GM12878 (cell line): ENCODE results near the gene CCDC172. TPM values are rescaled to one million over a fixed set of nuclear protein-coding genes. Genes with fewer than 3 reads are reported as not detected.

Experiments
- ATAC-seq: fragments of 200-7000 bp; cut with Tn5 transposase; 3 replicates; pipeline ENCODE4 v1.9.1; 2020; ENCODE audit warnings: mild to moderate bottlenecking, moderate library complexity
- BruUV-seq: library from RNA; stranded (reverse); fragments of 400-500 nt; replicated peaks from 2 replicates; lab custom pipeline; 2021; lab: Mats Ljungman, UMichigan
- CTCF ChIA-PET: fragments of 300-600 bp; sonication (Branson Sonifier 250); formaldehyde crosslinking; extraction: SDS; loops from one replicate; lab custom pipeline; 2021; ENCODE audit warnings: inconsistent platforms; lab: Yijun Ruan, JAX
- POLR2A ChIA-PET: fragments of 350-600 bp; formaldehyde crosslinking; extraction: SDS; loops from one replicate; lab custom pipeline; 2021; ENCODE audit warnings: inconsistent platforms; lab: Charles Lee
- RAD21 ChIA-PET: fragments of 300-600 bp; sonication (Branson Sonifier 250); formaldehyde crosslinking; loops from one replicate; lab custom pipeline; 2023; ENCODE audit warnings: antibody characterized with exemption; ENCODE audit not compliant: unreplicated experiment; lab: Charles Lee
- SMC1A ChIA-PET: fragments of 300-600 bp; sonication (Branson Sonifier 250); formaldehyde crosslinking; loops from one replicate; lab custom pipeline; 2023; ENCODE audit not compliant: unreplicated experiment, uncharacterized antibody; lab: Charles Lee
- DNase-seq: peaks from one replicate; pipeline ENCODE4 v3.0.0-alpha.2; 2011; ENCODE audit warnings: low read depth, low spot score
- FAIRE-seq: peaks from 3 replicates; lab custom pipeline; 2011; peaks lifted over from hg19 to GRCh38; lab: Jason Lieb, UNC
- H2AFZ ChIP-seq: 2 replicates; pipeline ENCODE4 v1.6.0; 2011; ENCODE audit warnings: low read depth, low read length, control low read depth; ENCODE audit not compliant: control insufficient read depth
- H3K27ac ChIP-seq: 2 replicates; pipeline ENCODE4 v1.5.1; 2011; ENCODE audit warnings: control low read depth; ENCODE audit not compliant: control insufficient read depth, insufficient read depth
- H3K27me3 ChIP-seq, 2 experiments: replicated peaks in 1 of 2; 2 replicates each; pipeline versions ENCODE4 v1.6.0 to v1.6.1; 2011; ENCODE audit warnings: low read length in 1 of 2; ENCODE audit not compliant: control insufficient read depth in 2 of 2, insufficient read depth in 2 of 2
- H3K36me3 ChIP-seq, 2 experiments: 2 replicates each; pipeline ENCODE4 v1.5.1; 2011; ENCODE audit warnings: low read length in 1 of 2; ENCODE audit not compliant: control insufficient read depth in 2 of 2, insufficient read depth in 2 of 2
- H3K4me1 ChIP-seq: 2 replicates; pipeline ENCODE4 v1.6.1; 2011; ENCODE audit warnings: mild to moderate bottlenecking, low read length, moderate library complexity, mixed read lengths; ENCODE audit not compliant: control insufficient read depth, insufficient read depth
- H3K4me2 ChIP-seq: 2 replicates; pipeline ENCODE4 v1.6.0; 2011; ENCODE audit warnings: control low read depth; ENCODE audit not compliant: control insufficient read depth, insufficient read depth
- H3K4me3 ChIP-seq: fragments of 200-600 bp; sonication (generic); 2 replicates; pipeline ENCODE4 v1.5.1; 2016
- H3K79me2 ChIP-seq: 2 replicates; pipeline ENCODE4 v1.6.0; 2011; ENCODE audit warnings: low read length; ENCODE audit not compliant: control insufficient read depth, insufficient read depth
- H3K9ac ChIP-seq: 2 replicates; pipeline ENCODE4 v1.8.0; 2011; ENCODE audit warnings: low read length, control low read depth, mixed read lengths; ENCODE audit not compliant: control insufficient read depth, insufficient read depth
- H3K9me3 ChIP-seq: replicated peaks from 3 replicates; pipeline ENCODE4 v1.5.1; 2011; ENCODE audit warnings: mild to moderate bottlenecking, low read length; ENCODE audit not compliant: control insufficient read depth, insufficient read depth
- H4K20me1 ChIP-seq: 2 replicates; pipeline ENCODE4 v1.6.0; 2011; ENCODE audit not compliant: control insufficient read depth, insufficient read depth
- BHLHE40 ChIP-seq, 2 experiments: fragments of 450-650 bp in 1 of 2; IDR thresholded peaks; 2 replicates each; pipeline ENCODE4 v1.6.1; 2011 to 2017; ENCODE audit warnings: low read depth in 2 of 2, borderline replicate concordance in 1 of 2, improper control_type of control experiment in 1 of 2, low read length in 1 of 2, mild to moderate bottlenecking in 1 of 2
- IRF4 ChIP-seq: IDR thresholded peaks from 2 replicates; pipeline ENCODE4 v1.6.1; 2011; ENCODE audit warnings: low read depth, low read length
- MTA3 ChIP-seq: IDR thresholded peaks from 2 replicates; pipeline ENCODE4 v1.6.1; 2012; ENCODE audit warnings: low read length, inconsistent platforms, borderline replicate concordance
- NFIC ChIP-seq: IDR thresholded peaks from 2 replicates; pipeline ENCODE4 v1.6.1; 2012; ENCODE audit warnings: low read depth, mild to moderate bottlenecking, inconsistent platforms, low read length, moderate library complexity
- RCOR1 ChIP-seq: conservative IDR thresholded peaks from 2 replicates; pipeline ENCODE4 v1.6.1; 2012; ENCODE audit warnings: low read depth, low read length, improper control_type of control experiment
- SRF ChIP-seq, 2 experiments: IDR thresholded peaks; 2 replicates each; pipeline ENCODE4 v1.6.1; 2011; ENCODE audit warnings: low read depth in 2 of 2, low read length in 2 of 2, mild to moderate bottlenecking in 1 of 2, moderate library complexity in 1 of 2
- TBL1XR1 ChIP-seq: IDR thresholded peaks from 2 replicates; pipeline ENCODE4 v1.6.1; 2012; ENCODE audit warnings: low read depth, low read length, improper control_type of control experiment
- WGBS: methylation state at CpG from one replicate; pipeline ENCODE4 v1.1.6; 2016; ENCODE audit warnings: low lambda C conversion rate; ENCODE audit not compliant: insufficient replicate concordance, insufficient coverage; ENCODE audit errors: missing lambda C conversion rate; 5-methylcytosine and 5-hydroxymethylcytosine counted together
- in situ Hi-C: fragments of 300-500 bp; cut with MboI; formaldehyde crosslinking; loops from 9 replicates; pipeline ENCODE4 v1.14.3; 2018; ENCODE audit warnings: mixed read lengths
- intact Hi-C: fragments of 100-400 bp; cut with micrococcal nuclease; formaldehyde crosslinking; loops from one replicate; pipeline ENCODE4 v1.14.2; 2022; ENCODE audit not compliant: unreplicated experiment
- polyA plus RNA-seq, 11 experiments: library from polyadenylated mRNA; depleted of rRNA in 4 of 11; unstranded in 6 of 11; stranded (reverse) in 5 of 11; fragments of >200 nt; fragmentation: Nextera tagmentation in 4 of 11; fragmentation: Illumina TruSeq in 1 of 11; extraction: Ambion mirVana in 4 of 11; extraction: Trizol in 1 of 11; gene quantifications; 1 replicate in 1 of 11; 2 replicates in 10 of 11; pipeline versions ENCODE4 v1.2.1 to v1.2.3, GENCODE V29; 2011 to 2016; ENCODE audit warnings: inconsistent platforms in 2 of 11, missing spikeins in 2 of 11, low read depth in 1 of 11
- total RNA-seq, 4 experiments: library from RNA; depleted of rRNA in 3 of 4; stranded (reverse); fragments of >200 nt in 3 of 4; fragmentation: Illumina TruSeq in 1 of 4; extraction: Trizol in 1 of 4; gene quantifications; 2 replicates each; pipeline versions ENCODE4 v1.2.1 to v1.2.3, GENCODE V29; 2013 to 2021
- TF ChIP-seq, protein P1 (sequence below): IDR thresholded peaks from 2 replicates; pipeline ENCODE4 v1.6.1; 2011; ENCODE audit warnings: borderline replicate concordance, low read depth, mild to moderate bottlenecking, moderate library complexity, mixed read lengths, low read length; ENCODE audit not compliant: insufficient read depth; ENCODE audit errors: extremely low read length
- TF ChIP-seq, protein P2 (sequence below): IDR thresholded peaks from 2 replicates; pipeline ENCODE4 v1.6.1; 2012; ENCODE audit warnings: improper control_type of control experiment, low read depth, low read length; ENCODE audit not compliant: insufficient replicate concordance

Gene CCDC172
- total and polyA plus RNA-seq, 10 of the 15 experiments (the other 5 are each of a cell fraction or from before 2014, with no cell fraction given): not detected

DNA sequence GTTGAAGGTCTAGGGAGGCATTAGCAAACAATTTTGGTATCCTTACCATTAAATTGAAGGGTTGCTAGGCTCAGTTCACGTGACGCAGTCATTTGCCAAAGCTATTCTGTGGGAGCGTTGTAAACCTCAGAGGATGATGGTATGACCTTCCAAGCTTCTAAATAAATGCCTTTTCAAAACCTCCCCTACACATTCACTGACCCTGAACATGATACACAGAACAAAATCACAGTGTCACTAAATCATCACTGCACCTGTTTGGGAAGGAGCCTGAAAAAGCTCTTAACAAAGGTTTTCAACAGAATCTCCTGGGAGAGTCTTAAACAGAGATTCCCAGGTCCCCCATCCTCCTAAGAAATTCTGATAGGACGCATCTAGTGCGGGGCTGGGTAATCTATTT is 13.2 kb upstream of the CCDC172 start:
- FAIRE-seq (no peak), ATAC-seq (no peak)
- CTCF ChIA-PET: interaction anchor here (0.6 to 1.0 kb wide), 2 partner anchors 23 to 36 kb away, joined by 3 read pairs; no protein-coding TSS in a partner anchor
- RAD21 ChIA-PET: no interaction called here
- TF ChIP-seq SRF (IDR thresholded peaks at IDR 0.05; ENCODE audit: low read depth in 2 of 2, low read length in 2 of 2): no peak
- TF ChIP-seq, all 136 proteins: peak for 0
- H3K9ac ChIP-seq: no peak overlapping the region
- no peak overlapping the region for H3K4me2 ChIP-seq
- 36% methylated on average over 5 of the region's 5 CpGs for WGBS
- ChIA-PET POLR2A (no interaction called here), SMC1A (no interaction called here)
- H3K79me2 ChIP-seq: no peaks in the 10 kb centered on the region
- no peaks in the 10 kb centered on the region for H3K4me1 ChIP-seq
- BruUV-seq: no TSS peak
- H4K20me1 ChIP-seq: no peaks in the 10 kb centered on the region
- intact Hi-C loops: no loop called here
- H3K27me3 ChIP-seq: no peaks in the 10 kb centered on the region
- H3K4me3 ChIP-seq: no peak overlapping the region
- in situ Hi-C loops: no loop called here
- DNase-seq: no peak
- no peaks in the 10 kb centered on the region for H3K9me3 ChIP-seq
- H3K36me3 ChIP-seq: no peaks in the 10 kb centered on the region
- no peak overlapping the region for H2AFZ ChIP-seq
- H3K27ac ChIP-seq: no peak overlapping the region

DNA sequence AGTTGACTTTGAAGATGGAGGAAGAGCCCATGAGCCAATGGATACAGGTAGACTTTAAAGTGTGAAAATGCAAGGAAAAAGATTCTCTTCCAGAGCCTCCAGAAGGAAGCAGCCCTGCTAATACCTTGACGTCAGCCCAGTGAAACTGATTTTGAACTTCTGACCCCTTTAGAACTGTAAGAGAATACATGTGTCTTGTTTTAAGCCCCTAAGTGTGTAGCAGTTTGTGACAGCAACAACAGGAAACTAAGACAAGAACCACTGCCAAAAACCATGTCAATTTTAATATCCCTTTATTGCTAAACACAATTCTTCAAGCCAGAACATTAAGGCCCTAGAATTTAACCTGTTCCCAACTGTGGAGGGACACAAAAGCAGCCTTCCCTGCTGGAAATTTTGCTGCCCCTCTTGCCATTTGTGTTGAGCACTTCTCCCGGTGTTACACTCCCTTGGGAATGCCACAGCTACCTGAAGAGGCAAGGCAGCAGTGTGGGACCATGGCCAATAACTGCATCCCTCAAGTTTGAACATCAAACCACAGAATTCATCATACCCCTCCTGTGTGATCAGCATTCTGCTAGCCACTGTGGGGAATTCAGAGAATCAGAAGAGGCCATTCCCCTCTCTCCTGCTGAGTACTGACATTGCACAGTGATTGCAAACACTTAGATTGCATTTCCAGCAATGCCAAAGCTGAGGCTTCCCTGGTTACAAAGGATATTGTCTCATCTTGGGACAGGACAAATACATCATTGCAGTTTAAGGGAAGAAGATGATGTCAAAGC is 12.3 kb upstream of the CCDC172 start:
- Histone ChIP-seq H4K20me1 (no peaks in the 10 kb centered on the region), H2AFZ (no peak overlapping the region), H3K27ac (no peak overlapping the region), H3K79me2 (no peaks in the 10 kb centered on the region), H3K27me3 (no peaks in the 10 kb centered on the region), H3K4me2 (no peak overlapping the region), H3K4me1 (no peaks in the 10 kb centered on the region), H3K36me3 (no peaks in the 10 kb centered on the region), H3K9me3 (no peaks in the 10 kb centered on the region), H3K9ac (no peak overlapping the region), H3K4me3 (no peak overlapping the region)
- intact Hi-C loops: no loop called here
- DNase-seq (no peak), FAIRE-seq (no peak), ATAC-seq (no peak)
- ChIA-PET SMC1A (no interaction called here), POLR2A (no interaction called here), CTCF (interaction anchor here (0.6 kb wide), 1 partner anchor 35 kb away, joined by 3 read pairs; no protein-coding TSS in a partner anchor), RAD21 (no interaction called here)
- in situ Hi-C loops: no loop called here
- TF ChIP-seq RCOR1 (no peak), BHLHE40 (IDR thresholded peaks at IDR 0.05; ENCODE audit: borderline replicate concordance in 1 of 2, low read depth in 2 of 2, low read length in 1 of 2) (no peak), TBL1XR1 (no peak), NFIC (no peak), IRF4 (no peak), MTA3 (no peak)
- TF ChIP-seq, protein P1, sequence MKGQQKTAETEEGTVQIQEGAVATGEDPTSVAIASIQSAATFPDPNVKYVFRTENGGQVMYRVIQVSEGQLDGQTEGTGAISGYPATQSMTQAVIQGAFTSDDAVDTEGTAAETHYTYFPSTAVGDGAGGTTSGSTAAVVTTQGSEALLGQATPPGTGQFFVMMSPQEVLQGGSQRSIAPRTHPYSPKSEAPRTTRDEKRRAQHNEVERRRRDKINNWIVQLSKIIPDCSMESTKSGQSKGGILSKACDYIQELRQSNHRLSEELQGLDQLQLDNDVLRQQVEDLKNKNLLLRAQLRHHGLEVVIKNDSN: no peak
- TF ChIP-seq, protein P2, sequence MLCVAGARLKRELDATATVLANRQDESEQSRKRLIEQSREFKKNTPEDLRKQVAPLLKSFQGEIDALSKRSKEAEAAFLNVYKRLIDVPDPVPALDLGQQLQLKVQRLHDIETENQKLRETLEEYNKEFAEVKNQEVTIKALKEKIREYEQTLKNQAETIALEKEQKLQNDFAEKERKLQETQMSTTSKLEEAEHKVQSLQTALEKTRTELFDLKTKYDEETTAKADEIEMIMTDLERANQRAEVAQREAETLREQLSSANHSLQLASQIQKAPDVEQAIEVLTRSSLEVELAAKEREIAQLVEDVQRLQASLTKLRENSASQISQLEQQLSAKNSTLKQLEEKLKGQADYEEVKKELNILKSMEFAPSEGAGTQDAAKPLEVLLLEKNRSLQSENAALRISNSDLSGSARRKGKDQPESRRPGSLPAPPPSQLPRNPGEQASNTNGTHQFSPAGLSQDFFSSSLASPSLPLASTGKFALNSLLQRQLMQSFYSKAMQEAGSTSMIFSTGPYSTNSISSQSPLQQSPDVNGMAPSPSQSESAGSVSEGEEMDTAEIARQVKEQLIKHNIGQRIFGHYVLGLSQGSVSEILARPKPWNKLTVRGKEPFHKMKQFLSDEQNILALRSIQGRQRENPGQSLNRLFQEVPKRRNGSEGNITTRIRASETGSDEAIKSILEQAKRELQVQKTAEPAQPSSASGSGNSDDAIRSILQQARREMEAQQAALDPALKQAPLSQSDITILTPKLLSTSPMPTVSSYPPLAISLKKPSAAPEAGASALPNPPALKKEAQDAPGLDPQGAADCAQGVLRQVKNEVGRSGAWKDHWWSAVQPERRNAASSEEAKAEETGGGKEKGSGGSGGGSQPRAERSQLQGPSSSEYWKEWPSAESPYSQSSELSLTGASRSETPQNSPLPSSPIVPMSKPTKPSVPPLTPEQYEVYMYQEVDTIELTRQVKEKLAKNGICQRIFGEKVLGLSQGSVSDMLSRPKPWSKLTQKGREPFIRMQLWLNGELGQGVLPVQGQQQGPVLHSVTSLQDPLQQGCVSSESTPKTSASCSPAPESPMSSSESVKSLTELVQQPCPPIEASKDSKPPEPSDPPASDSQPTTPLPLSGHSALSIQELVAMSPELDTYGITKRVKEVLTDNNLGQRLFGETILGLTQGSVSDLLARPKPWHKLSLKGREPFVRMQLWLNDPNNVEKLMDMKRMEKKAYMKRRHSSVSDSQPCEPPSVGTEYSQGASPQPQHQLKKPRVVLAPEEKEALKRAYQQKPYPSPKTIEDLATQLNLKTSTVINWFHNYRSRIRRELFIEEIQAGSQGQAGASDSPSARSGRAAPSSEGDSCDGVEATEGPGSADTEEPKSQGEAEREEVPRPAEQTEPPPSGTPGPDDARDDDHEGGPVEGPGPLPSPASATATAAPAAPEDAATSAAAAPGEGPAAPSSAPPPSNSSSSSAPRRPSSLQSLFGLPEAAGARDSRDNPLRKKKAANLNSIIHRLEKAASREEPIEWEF: no peak
- WGBS: 0% methylated on average over 2 of the region's 2 CpGs
- no TSS peak for BruUV-seq
